ENCODE measurements around the gene TRPM2.

The TRPM2 gene

GRCh38 chr21:44489962-44490361 lies 136.5 kb downstream of the TRPM2 start:
- no peak for DNase-seq

GRCh38 chr21:44490405-44490804 lies 137.0 kb downstream of the TRPM2 start:
- no peak for DNase-seq

GRCh38 chr21:44490816-44491215 lies 137.4 kb downstream of the TRPM2 start:
- DNase-seq = no peak

Data from inflammatory macrophage treated with lipopolysaccharide for 4 hours (primary cell).